BE2C (cell line): ENCODE measurements around the gene FAM25G.

ENCODE experiments used
- DNase-seq: peaks from one replicate; pipeline ENCODE4 v3.0.0-alpha.2; 2020
- H3K27me3 ChIP-seq: fragments of 250-450 bp; sonication (Bioruptor Pico); 2 replicates; pipeline ENCODE4 v1.5.1; 2020; ENCODE audit warnings: mild to moderate bottlenecking
- H3K36me3 ChIP-seq: fragments of 250-450 bp; sonication (Bioruptor Pico); 2 replicates; pipeline ENCODE4 v1.5.1; 2020; ENCODE audit warnings: mild to moderate bottlenecking
- H3K4me1 ChIP-seq: fragments of 250-450 bp; sonication (Bioruptor Pico); 2 replicates; pipeline ENCODE4 v1.5.1; 2020
- H3K4me3 ChIP-seq: 2 replicates; pipeline ENCODE4 v1.5.1; 2011; ENCODE audit warnings: low read depth, low read length
- H3K9me3 ChIP-seq: fragments of 250-450 bp; sonication (Bioruptor Pico); 2 replicates; pipeline ENCODE4 v1.5.1; 2020
- CTCF ChIP-seq: IDR thresholded peaks from 2 replicates; pipeline ENCODE4 v1.5.1; 2012; ENCODE audit warnings: mild to moderate bottlenecking, low read depth, low read length

The FAM25G gene

GRCh38 chr10:47444047-47444446 lies 47.5 kb downstream of the FAM25G start:
- Histone ChIP-seq H3K9me3 (no peaks in the 10 kb centered on the region), H3K4me3 (no peak overlapping the region), H3K4me1 (no peaks in the 10 kb centered on the region), H3K27me3 (no peaks in the 10 kb centered on the region), H3K36me3 (no peaks in the 10 kb centered on the region)
- no peak for DNase-seq
- no peak for TF ChIP-seq CTCF

GRCh38 chr10:47443145-47443544 lies 48.4 kb downstream of the FAM25G start:
- no peaks in the 10 kb centered on the region for H3K36me3 ChIP-seq
- H3K9me3 ChIP-seq = no peaks in the 10 kb centered on the region
- DNase-seq = no peak
- no peaks in the 10 kb centered on the region for H3K27me3 ChIP-seq
- H3K4me3 ChIP-seq = no peak overlapping the region
- TF ChIP-seq CTCF = no peak
- no peaks in the 10 kb centered on the region for H3K4me1 ChIP-seq

GRCh38 chr10:47442351-47442750 lies 49.1 kb downstream of the FAM25G start:
- H3K9me3 ChIP-seq = no peaks in the 10 kb centered on the region
- no peak for DNase-seq
- H3K4me3 ChIP-seq = no peak overlapping the region
- no peak for TF ChIP-seq CTCF
- no peaks in the 10 kb centered on the region for H3K4me1 ChIP-seq
- no peaks in the 10 kb centered on the region for H3K36me3 ChIP-seq
- no peaks in the 10 kb centered on the region for H3K27me3 ChIP-seq

GRCh38 chr10:47441938-47442337 lies 49.6 kb downstream of the FAM25G start:
- no peak for DNase-seq
- H3K36me3 ChIP-seq = no peaks in the 10 kb centered on the region
- H3K4me1 ChIP-seq = no peaks in the 10 kb centered on the region
- no peak for TF ChIP-seq CTCF
- H3K27me3 ChIP-seq = no peaks in the 10 kb centered on the region
- no peaks in the 10 kb centered on the region for H3K9me3 ChIP-seq
- no peak overlapping the region for H3K4me3 ChIP-seq

GRCh38 chr10:47440207-47440606 lies 51.3 kb downstream of the FAM25G start:
- Histone ChIP-seq H3K36me3 (no peaks in the 10 kb centered on the region), H3K4me1 (no peaks in the 10 kb centered on the region), H3K9me3 (no peaks in the 10 kb centered on the region), H3K4me3 (no peak overlapping the region), H3K27me3 (no peaks in the 10 kb centered on the region)
- TF ChIP-seq CTCF = no peak
- DNase-seq = no peak

GRCh38 chr10:47438857-47439474 lies 52.5 kb downstream of the FAM25G start:
- Histone ChIP-seq H3K36me3 (no peaks in the 10 kb centered on the region), H3K4me3 (no peak overlapping the region), H3K27me3 (no peaks in the 10 kb centered on the region), H3K4me1 (no peaks in the 10 kb centered on the region), H3K9me3 (no peaks in the 10 kb centered on the region)
- DNase-seq = peak; percentile 31
- peak; percentile 53 for TF ChIP-seq CTCF
